GM18867 (cell line): ENCODE results near the gene NCS1.
A peak's percentile ranks its signal among the peaks of the same experiment; 100 is the strongest.

Source experiments
- ATAC-seq: cut with Tn5 transposase; IDR thresholded peaks from one replicate; pipeline ENCODE4 v1.9.1; 2021; ENCODE audit warnings: mild to moderate bottlenecking, moderate library complexity; ENCODE audit not compliant: unreplicated experiment

NCS1 gene

GRCh38 chr9:130172161-130172857 is at the start of gene NCS1:
TSS of gene NCS1 (plus strand) at chr9:130172404. CDS start at chr9:130172664, 260 bp downstream.
- no peak for ATAC-seq

- ATAC-seq, result no peak
Observed at GRCh38 chr9:130122456-130122855, 49.7 kb upstream of the NCS1 start.

DNA sequence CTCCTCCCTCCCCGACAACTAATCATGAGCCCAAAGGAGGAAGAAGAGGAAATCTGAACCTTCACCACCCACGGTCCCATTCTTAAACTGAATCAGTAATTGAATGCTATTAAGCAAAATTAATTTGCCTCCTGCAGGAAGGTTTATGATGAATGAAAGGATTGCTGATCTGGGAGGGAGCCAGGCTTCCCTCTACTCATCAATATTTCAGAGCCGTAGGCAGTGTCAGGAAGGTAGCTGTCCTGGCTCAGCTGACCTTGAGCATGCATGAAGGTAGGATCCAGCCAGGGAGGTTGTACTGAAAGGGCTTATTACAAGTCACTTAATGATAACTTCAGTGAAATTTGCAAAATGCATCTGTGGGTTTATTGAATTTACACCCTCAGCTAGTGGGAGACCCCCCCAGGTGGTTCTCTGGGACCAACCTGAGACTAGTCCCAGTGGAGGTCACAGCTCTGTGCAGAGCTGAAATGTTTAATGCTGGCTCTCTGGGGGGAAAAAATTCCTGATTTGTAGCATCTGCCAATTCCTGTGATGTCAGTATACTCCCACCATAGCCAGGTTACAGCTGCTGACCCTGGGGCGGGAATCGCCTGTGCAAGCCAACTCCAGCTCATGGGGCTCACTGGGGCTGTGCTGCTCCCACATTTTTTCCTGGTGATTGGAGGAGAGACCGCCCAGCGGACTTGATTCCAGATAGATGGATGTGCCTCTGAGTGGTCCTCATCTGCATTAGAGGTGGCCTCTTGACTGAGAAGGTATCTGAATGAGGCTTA is 47.9 kb upstream of the NCS1 start:
- no peak for ATAC-seq

DNA sequence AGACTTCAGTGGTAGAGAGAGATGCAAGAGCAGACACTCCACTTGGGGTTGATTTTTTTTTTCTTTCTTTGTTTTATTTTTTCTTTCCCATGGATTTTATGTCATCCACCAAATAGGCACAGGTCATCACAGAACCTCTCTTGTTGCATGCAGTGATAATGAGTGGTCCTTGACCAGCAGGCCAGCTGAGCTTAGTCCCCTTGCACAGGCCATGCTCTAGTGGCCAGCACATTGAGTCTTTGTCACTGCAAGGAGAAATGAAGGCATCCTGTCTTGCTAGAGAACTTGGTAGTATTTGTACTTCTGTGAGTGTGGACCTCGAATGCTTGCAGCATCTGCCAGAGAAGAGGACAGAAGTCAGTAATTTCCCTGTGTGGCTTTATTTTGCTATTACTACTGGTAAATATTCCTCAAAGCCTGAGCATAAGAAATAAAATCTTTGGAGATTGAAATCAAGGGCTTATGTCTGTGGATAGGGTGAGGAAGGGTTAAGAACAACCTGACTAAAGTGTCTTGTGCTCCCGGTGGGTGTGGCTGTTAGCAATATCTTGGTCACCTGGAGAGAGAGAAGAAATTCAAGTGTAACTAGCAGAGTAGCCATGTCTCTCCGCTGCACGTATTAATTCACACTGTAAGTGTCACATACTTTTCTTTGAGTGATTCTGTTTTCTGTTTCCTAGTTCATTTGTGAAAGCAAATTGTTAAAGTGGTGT is 45.3 kb upstream of the NCS1 start:
- no peak for ATAC-seq

- peak; percentile 59 for ATAC-seq
Observed at GRCh38 chr9:130128251-130128650, 44.0 kb upstream of the NCS1 start.

DNA sequence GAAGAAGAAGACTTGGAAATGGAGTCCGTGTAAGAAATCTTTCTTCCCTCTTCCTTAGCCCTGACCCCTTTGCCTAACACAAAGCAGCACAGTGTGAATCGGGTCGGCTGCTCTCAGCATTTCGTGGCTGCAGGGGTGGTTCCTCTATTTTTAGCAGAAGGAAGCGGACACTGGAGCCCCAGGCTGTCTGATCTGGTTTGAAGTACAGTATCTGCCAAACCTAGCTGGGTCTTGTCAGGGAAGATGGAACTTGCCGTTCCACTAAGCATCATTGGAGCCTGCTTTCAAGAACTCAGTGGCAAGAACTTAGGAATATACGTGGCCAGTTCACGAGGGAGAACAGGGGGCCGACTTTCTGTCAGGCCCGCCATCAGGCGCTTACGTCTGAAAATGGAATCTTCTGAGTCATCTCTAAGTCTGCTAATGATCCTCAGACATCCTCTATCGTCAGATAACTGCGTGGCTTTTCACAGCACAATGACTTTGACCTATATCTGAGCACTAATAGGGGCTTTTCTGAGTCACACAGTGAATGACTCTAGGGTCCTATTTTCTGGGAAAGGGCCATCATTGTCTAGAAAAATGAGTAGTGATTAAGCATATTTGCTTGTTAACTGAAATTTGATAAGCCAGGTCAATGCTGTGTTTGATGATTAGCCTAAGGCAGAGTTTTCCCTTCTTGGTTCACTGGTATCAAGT is 43.3 kb upstream of the NCS1 start:
- ATAC-seq, result peak; percentile 53

- ATAC-seq, result no peak
Observed at GRCh38 chr9:130129432-130130061, 42.7 kb upstream of the NCS1 start.

GRCh38 chr9:130132746-130133145 is 39.5 kb upstream of the NCS1 start:
- no peak for ATAC-seq

DNA sequence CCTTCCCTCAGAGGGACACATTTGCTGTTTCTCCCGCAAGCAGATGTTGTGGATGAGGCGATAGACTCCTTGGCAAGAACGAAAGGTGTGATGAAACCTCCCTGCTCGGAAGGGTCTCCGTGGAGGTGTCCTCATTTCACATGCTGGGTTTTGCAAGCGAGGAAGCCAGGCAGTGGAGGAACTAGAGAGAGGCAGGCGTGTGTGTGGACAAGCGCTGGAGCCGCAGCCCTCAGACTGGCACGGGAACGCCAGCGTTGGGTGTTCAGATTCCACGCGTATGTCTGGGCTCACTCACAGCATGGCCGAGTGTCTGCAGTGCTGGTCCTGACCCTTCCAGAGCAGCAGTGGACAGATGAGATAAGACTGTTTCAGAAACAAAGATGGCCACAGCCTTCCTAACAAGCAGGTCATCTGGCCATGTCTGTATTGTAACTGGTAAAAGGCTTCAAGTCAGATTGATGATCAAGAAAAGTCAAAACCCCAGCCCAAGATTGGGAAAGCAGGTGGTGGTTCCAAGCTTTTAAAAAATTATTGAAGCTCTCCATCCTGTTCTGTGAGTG is 35.0 kb upstream of the NCS1 start:
- no peak for ATAC-seq

- no peak for ATAC-seq
Observed at GRCh38 chr9:130137641-130138081, 34.5 kb upstream of the NCS1 start.

GRCh38 chr9:130138171-130138653 is 34.0 kb upstream of the NCS1 start:
- no peak for ATAC-seq

DNA sequence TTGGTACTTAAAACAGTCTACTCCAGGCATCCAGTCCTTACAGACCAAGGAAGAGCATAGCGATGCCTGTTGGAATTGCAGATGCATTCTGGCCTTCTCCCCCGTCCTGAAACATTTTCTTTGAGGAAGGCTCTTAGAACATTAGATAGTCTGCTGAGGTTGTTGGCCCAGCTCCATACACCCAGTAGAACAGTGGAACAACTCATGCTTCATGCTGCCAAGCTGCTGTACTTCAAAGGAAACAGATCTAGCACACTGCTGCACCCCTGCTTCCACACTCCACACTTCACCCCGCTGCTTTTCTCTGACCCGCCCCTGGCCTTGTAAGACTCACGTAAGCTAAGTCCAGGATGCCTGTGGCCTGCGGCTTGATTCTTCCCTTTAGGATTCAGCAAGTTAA is 33.4 kb upstream of the NCS1 start:
- no peak for ATAC-seq

DNA sequence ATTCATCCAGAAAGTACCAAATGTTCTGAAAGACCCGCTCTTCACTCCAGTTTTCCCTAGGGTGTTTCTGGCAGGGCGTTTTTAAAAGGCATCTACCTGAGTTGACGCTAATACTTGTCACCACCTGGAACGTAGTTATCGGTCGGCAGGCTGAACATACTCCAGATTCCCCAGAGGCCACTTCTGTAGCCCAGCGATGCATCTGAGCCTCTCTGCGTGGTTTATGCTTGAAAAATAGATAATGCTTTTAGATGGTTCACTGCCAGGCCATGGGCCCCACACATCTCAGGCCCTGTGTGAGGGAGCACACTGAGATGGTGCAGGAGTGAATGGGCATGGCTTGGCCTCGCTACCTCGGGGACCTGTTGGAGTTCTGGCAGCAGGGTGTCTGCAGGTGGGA is 33.0 kb upstream of the NCS1 start:
- ATAC-seq, result no peak

DNA sequence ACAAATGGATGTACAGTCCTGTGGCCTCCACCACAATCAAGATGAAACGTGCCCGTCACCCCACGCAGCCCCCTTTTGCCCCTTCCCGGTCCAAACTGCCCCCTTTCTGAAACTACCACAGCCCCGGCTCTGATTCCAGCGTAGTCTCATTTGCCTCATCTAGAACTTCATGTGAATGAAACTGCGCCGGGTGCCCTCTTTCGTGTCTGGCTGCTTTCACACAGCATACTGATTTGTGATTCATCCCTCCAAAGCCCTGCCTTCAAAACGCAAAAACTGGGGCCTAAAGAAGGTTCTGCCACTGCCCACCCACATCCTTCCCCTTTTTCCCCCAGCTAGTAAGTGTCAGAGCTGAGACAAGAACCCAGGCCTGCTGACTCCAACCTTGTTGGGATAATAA is 31.5 kb upstream of the NCS1 start:
- ATAC-seq, result no peak

DNA sequence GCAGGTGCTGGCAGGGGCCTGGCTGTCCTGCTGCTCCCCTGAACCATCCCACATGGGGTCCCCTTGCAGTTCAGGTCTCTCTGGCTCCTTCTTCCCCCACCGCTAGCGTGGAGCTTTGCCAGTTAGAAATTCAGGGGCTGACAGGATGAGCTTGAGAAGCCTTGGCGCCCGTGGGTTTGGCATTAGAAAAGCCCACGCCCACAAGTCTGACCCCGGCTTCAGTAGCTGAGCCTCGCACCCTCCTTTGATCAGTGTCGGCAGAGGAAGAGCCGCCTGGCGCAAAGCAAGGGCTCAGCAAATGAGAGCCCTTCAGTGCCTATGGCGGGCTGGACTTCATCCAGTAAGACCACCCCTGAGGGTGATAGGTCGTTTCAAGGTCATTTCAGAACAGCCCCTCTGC is 30.1 kb upstream of the NCS1 start:
- no peak for ATAC-seq

- ATAC-seq, result no peak
Observed at GRCh38 chr9:130142641-130143040, 29.6 kb upstream of the NCS1 start.

DNA sequence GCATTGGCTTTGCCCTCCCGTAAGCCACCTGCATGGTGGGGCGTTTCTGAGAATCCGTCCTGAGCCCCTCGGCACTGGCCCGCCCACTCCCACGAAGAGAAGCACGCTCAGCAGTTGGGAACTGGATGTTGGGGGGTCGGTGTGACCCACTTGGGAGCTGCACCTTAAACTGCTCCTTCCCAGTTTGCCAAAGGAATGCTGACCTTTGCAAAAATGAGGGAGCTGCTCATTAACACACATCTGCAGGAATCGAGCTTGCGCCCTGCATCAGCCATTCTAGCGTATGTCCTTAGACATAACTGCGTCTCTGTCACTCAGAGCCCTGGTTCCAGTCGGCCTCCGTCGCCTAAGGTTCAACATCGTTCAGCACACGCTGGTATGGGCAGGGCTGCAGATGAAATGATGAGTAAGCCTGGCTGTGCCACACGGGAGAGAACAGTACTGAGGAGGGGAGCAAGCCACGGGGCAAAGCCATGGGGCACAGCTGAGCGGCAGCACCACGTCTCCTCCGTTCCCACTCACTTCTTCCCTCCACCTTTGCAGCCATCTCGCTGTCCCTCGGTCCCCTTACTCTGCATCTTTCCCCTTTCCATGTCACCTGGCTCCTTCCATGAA is 28.8 kb upstream of the NCS1 start:
- ATAC-seq, result no peak

- ATAC-seq, result no peak
Observed at GRCh38 chr9:130143958-130144366, 28.2 kb upstream of the NCS1 start.

DNA sequence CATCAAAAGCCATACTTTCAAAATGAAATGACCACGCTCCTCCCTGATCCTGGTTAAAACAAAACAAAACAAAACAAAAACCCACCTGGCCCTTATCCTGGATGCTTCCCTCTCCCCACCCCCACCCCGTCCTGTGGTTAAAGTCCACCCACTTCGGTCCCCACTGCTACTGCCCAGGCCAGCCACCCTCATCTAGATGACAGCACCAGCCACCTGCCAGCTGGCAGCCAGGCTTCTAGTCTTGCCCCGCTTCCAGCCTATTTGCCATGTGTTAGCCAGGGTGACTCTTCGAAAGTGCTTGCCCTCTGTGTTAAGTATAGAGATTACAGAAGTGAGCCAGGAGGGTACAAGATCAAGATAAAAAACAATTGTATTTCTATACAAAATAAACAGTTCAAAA is 27.5 kb upstream of the NCS1 start:
- ATAC-seq, result no peak

- no peak for ATAC-seq
Observed at GRCh38 chr9:130145658-130146057, 26.5 kb upstream of the NCS1 start.
